ENCODE data around the gene EIF4A2.
A peak's percentile ranks its signal among the peaks of the same experiment; 100 is the strongest.

EIF4A2 gene

GRCh38 chr3:186783731-186784515 is 546 bp downstream of the EIF4A2 start:
- Histone ChIP-seq H3K4me1 (peaks cover 20% of the 10 kb centered on the region), H3K4me3 (ENCODE audit: low read depth, low read length) (peak overlapping the region; percentile 99), H3K9me3 (ENCODE audit: control insufficient read depth, low read length) (no peaks in the 10 kb centered on the region), H3K27ac (peak overlapping the region; percentile 100), H2AFZ (peak overlapping the region; percentile 100), H3K4me2 (ENCODE audit: low read length) (peak overlapping the region; percentile 98), H3K27me3 (ENCODE audit: control insufficient read depth, insufficient read depth, low read length) (no peaks in the 10 kb centered on the region), H3K36me3 (ENCODE audit: control insufficient read depth, insufficient read depth, low read length) (peaks cover 7% of the 10 kb centered on the region), H3K79me2 (peaks cover 19% of the 10 kb centered on the region), H3K9ac (peak overlapping the region; percentile 98)
- TF ChIP-seq, protein P1, sequence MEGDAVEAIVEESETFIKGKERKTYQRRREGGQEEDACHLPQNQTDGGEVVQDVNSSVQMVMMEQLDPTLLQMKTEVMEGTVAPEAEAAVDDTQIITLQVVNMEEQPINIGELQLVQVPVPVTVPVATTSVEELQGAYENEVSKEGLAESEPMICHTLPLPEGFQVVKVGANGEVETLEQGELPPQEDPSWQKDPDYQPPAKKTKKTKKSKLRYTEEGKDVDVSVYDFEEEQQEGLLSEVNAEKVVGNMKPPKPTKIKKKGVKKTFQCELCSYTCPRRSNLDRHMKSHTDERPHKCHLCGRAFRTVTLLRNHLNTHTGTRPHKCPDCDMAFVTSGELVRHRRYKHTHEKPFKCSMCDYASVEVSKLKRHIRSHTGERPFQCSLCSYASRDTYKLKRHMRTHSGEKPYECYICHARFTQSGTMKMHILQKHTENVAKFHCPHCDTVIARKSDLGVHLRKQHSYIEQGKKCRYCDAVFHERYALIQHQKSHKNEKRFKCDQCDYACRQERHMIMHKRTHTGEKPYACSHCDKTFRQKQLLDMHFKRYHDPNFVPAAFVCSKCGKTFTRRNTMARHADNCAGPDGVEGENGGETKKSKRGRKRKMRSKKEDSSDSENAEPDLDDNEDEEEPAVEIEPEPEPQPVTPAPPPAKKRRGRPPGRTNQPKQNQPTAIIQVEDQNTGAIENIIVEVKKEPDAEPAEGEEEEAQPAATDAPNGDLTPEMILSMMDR (IDR thresholded peaks at IDR 0.05), result peak; percentile 1

DNA sequence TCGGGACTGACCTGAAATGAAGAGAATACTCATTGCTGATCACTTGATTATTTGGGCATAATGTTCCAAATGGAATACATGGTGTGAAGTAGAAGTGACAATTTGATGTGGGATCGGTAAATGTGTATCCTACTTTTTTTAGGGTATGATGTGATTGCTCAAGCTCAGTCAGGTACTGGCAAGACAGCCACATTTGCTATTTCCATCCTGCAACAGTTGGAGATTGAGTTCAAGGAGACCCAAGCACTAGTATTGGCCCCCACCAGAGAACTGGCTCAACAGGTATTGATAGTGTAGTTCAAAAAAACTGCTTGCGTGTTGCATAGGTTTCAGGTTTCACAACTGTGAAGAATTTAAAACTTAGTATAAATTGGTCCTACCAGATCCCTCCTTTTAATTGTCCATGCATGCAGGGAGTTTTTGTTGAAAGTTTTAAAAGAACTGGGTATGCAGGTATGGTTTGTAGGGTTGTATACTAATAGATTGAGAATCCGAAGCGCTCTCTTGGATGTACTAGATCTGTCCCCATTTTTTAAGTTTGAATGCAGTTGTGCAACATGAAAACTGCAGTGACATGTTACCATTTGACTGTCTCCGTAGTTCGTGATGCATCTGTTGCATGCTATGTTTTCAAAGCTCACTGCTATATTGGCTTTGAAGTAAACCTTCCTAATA is 1.6 kb downstream of the EIF4A2 start:
- peaks cover 20% of the 10 kb centered on the region for H3K4me1 ChIP-seq
- TF ChIP-seq, protein P1 (IDR thresholded peaks at IDR 0.05), result no peak

DNA sequence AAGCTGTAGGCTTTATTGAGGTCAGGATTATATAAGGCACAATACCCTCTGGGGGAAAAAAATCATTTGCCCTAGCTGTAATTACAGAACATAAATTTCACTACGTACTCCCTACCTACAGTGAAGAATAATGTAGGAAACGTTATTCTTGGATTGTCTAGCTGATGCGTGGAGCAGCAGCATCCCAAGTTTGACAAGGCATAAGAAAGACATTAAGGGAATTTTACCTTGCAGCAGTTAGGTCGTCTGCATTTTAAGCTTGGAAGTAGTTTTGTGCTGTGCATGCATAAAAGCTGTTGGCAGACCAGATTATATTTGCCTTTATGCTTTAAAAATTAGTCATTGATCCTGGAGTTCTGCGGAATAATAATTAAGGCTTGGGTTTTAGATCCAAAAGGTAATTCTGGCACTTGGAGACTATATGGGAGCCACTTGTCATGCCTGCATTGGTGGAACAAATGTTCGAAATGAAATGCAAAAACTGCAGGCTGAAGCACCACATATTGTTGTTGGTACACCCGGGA is 2.2 kb downstream of the EIF4A2 start:
- H2AFZ ChIP-seq, result no peak overlapping the region
- TF ChIP-seq, protein P1 (IDR thresholded peaks at IDR 0.05), result no peak
- H3K9ac ChIP-seq, result no peak overlapping the region
- peaks cover 20% of the 10 kb centered on the region for H3K4me1 ChIP-seq
- H3K4me2 ChIP-seq (ENCODE audit: low read length), result peak overlapping the region; percentile 98
- no peak overlapping the region for H3K27ac ChIP-seq
- H3K27me3 ChIP-seq (ENCODE audit: control insufficient read depth, insufficient read depth, low read length), result no peaks in the 10 kb centered on the region
- H3K79me2 ChIP-seq, result peaks cover 19% of the 10 kb centered on the region
- peak overlapping the region; percentile 99 for H3K4me3 ChIP-seq (ENCODE audit: low read depth, low read length)
- H3K36me3 ChIP-seq (ENCODE audit: control insufficient read depth, insufficient read depth, low read length), result peaks cover 7% of the 10 kb centered on the region
- H3K9me3 ChIP-seq (ENCODE audit: control insufficient read depth, low read length), result no peaks in the 10 kb centered on the region

More for the DNA sequence above, 1.6 kb downstream of the EIF4A2 start:
- peak overlapping the region; percentile 98 for H3K4me2 ChIP-seq (ENCODE audit: low read length)
- no peaks in the 10 kb centered on the region for H3K27me3 ChIP-seq (ENCODE audit: control insufficient read depth, insufficient read depth, low read length)
- H3K9me3 ChIP-seq (ENCODE audit: control insufficient read depth, low read length), result no peaks in the 10 kb centered on the region
- H2AFZ ChIP-seq, result no peak overlapping the region
- H3K79me2 ChIP-seq, result peaks cover 19% of the 10 kb centered on the region
- peak overlapping the region; percentile 100 for H3K27ac ChIP-seq
- no peak overlapping the region for H3K9ac ChIP-seq
- peaks cover 7% of the 10 kb centered on the region for H3K36me3 ChIP-seq (ENCODE audit: control insufficient read depth, insufficient read depth, low read length)
- H3K4me3 ChIP-seq (ENCODE audit: low read depth, low read length), result peak overlapping the region; percentile 99

DNA sequence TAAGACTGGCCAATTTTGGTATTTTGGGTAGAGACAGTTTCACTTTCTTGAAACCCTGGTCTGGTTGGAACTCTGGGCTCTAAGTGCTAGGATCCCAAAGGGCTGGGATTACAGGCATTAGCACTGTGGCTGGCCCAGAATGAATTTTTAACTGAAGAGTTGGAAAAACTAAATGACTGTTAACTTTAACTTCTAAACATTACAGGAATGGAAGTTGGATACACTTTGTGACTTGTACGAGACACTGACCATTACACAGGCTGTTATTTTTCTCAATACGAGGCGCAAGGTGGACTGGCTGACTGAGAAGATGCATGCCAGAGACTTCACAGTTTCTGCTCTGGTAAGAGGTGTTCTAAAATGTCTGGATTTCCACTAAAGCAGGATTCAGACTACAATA is 3.5 kb downstream of the EIF4A2 start:
- Histone ChIP-seq H3K79me2 (peaks cover 19% of the 10 kb centered on the region), H3K9me3 (ENCODE audit: control insufficient read depth, low read length) (no peaks in the 10 kb centered on the region), H3K27ac (peak overlapping the region; percentile 3), H3K4me3 (ENCODE audit: low read depth, low read length) (no peak overlapping the region), H2AFZ (no peak overlapping the region), H3K36me3 (ENCODE audit: control insufficient read depth, insufficient read depth, low read length) (peaks cover 7% of the 10 kb centered on the region), H3K9ac (no peak overlapping the region), H3K4me1 (peaks cover 20% of the 10 kb centered on the region), H3K4me2 (ENCODE audit: low read length) (no peak overlapping the region), H3K27me3 (ENCODE audit: control insufficient read depth, insufficient read depth, low read length) (no peaks in the 10 kb centered on the region)
- TF ChIP-seq, protein P1 (IDR thresholded peaks at IDR 0.05), result no peak
